ENCODE results near the gene ADAM8.

GRCh38 chr10:133242611-133243356 lies 33.9 kb downstream of the ADAM8 start:
- TF ChIP-seq CTCF (IDR thresholded peaks at IDR 0.05) (no peak), POLR2A (IDR thresholded peaks at IDR 0.05) (no peak)

Measured in esophagus squamous epithelium (tissue), 4 donors.